ENCODE data around the gene SRGAP3.

DNA sequence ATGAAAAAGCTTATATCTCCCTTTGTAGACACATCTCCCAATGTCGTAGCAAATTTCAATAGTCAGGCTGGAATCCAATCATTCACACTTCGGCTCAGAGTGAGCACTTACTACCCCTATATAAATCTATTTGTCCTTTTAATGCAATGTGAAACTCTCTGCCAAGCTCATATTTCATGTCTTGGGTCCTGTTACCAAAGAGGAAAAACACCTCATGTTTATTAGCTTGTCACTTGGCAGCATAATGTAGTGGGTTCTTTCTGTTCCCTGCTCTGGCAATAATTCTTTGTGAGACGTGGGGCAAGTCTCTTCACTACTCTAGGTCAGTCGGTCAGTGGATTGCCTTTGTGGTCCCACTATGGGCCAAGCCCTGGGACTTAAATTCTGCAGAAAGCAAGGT is 107.1 kb downstream of the SRGAP3 start:
- TF ChIP-seq POLR2A (IDR thresholded peaks at IDR 0.05; ENCODE audit: low read depth, low read length) (no peak), POLR2AphosphoS5 (IDR thresholded peaks at IDR 0.05; ENCODE audit: low read depth, low read length) (no peak), TAF1 (IDR thresholded peaks at IDR 0.05; ENCODE audit: borderline replicate concordance, low read depth, low read length) (no peak)
